ENCODE measurements around the gene TRIM46. TPM values are rescaled to one million over a fixed set of nuclear protein-coding genes. Genes with fewer than 3 reads are reported as not detected.
"Not testable (repeated sequence)": the region's sequence is repeated elsewhere in the genome, so short reads cannot be mapped to it uniquely, and the experiment has no call there.

TRIM46 gene
- total RNA-seq, 1 donor from 2014 or later: 0.35 TPM

- no peak overlapping the region for H3K27ac ChIP-seq
- no peaks in the 10 kb centered on the region for H3K9me3 ChIP-seq
- DNase-seq (no peak), ATAC-seq (no peak)
- no peaks in the 10 kb centered on the region for H3K36me3 ChIP-seq
- peaks cover 27% of the 10 kb centered on the region for H3K4me1 ChIP-seq
- intact Hi-C loops (cut with DNase I): no loop called here
- TF ChIP-seq CTCF (IDR thresholded peaks at IDR 0.05): no peak
- H3K4me3 ChIP-seq: no peak overlapping the region
- no peaks in the 10 kb centered on the region for H3K27me3 ChIP-seq (ENCODE audit: low read depth)
Observed at GRCh38 chr1:155141749-155142148, 31.9 kb upstream of the TRIM46 start.

- H3K27me3 ChIP-seq (ENCODE audit: low read depth): no peaks in the 10 kb centered on the region
- no peak overlapping the region for H3K27ac ChIP-seq
- no peaks in the 10 kb centered on the region for H3K36me3 ChIP-seq
- no peak overlapping the region for H3K4me3 ChIP-seq
- no peak for DNase-seq
- TF ChIP-seq CTCF (IDR thresholded peaks at IDR 0.05): no peak
- H3K9me3 ChIP-seq: no peaks in the 10 kb centered on the region
- ATAC-seq: no peak
- intact Hi-C loops (cut with DNase I): no loop called here
- peaks cover 3% of the 10 kb centered on the region for H3K4me1 ChIP-seq
Observed at GRCh38 chr1:155145491-155145890, 28.2 kb upstream of the TRIM46 start.

- H3K9me3 ChIP-seq; H3K36me3 ChIP-seq; H3K4me1 ChIP-seq; H3K4me3 ChIP-seq; intact Hi-C loops (cut with DNase I); H3K27ac ChIP-seq; ATAC-seq; DNase-seq; H3K27me3 ChIP-seq (ENCODE audit: low read depth): not testable (repeated sequence)
Observed at GRCh38 chr1:155155996-155156643, 17.5 kb upstream of the TRIM46 start.

GRCh38 chr1:155158991-155159390 is 14.7 kb upstream of the TRIM46 start:
- intact Hi-C loops (cut with DNase I): no loop called here
- H3K4me1 ChIP-seq: no peaks in the 10 kb centered on the region
- DNase-seq (no peak), ATAC-seq (no peak)
- no peak for TF ChIP-seq CTCF (IDR thresholded peaks at IDR 0.05)
- H3K4me3 ChIP-seq: no peak overlapping the region
- no peaks in the 10 kb centered on the region for H3K27me3 ChIP-seq (ENCODE audit: low read depth)
- H3K9me3 ChIP-seq: no peaks in the 10 kb centered on the region
- H3K27ac ChIP-seq: no peak overlapping the region
- no peaks in the 10 kb centered on the region for H3K36me3 ChIP-seq

GRCh38 chr1:155160128-155160527 is 13.5 kb upstream of the TRIM46 start:
- H3K36me3 ChIP-seq: no peaks in the 10 kb centered on the region
- intact Hi-C loops (cut with DNase I): no loop called here
- TF ChIP-seq CTCF (IDR thresholded peaks at IDR 0.05): no peak
- no peaks in the 10 kb centered on the region for H3K27me3 ChIP-seq (ENCODE audit: low read depth)
- H3K27ac ChIP-seq: no peak overlapping the region
- no peaks in the 10 kb centered on the region for H3K9me3 ChIP-seq
- H3K4me3 ChIP-seq: no peak overlapping the region
- DNase-seq (no peak), ATAC-seq (no peak)
- no peaks in the 10 kb centered on the region for H3K4me1 ChIP-seq

- ATAC-seq; H3K27me3 ChIP-seq (ENCODE audit: low read depth); H3K4me3 ChIP-seq; H3K27ac ChIP-seq; H3K36me3 ChIP-seq; DNase-seq; intact Hi-C loops (cut with DNase I); H3K9me3 ChIP-seq: not testable (repeated sequence)
- H3K4me1 ChIP-seq: peaks cover 21% of the 10 kb centered on the region
Observed at GRCh38 chr1:155162631-155163030, 11.0 kb upstream of the TRIM46 start.

- intact Hi-C loops (cut with DNase I); H3K27ac ChIP-seq; ATAC-seq; H3K4me3 ChIP-seq; DNase-seq; H3K9me3 ChIP-seq; H3K36me3 ChIP-seq; H3K27me3 ChIP-seq (ENCODE audit: low read depth): not testable (repeated sequence)
- H3K4me1 ChIP-seq: peaks cover 25% of the 10 kb centered on the region
Observed at GRCh38 chr1:155163785-155164184, 9.9 kb upstream of the TRIM46 start.

- intact Hi-C loops (cut with DNase I): loop anchor here (5.0 kb wide), 1 partner anchor 72 kb away; no protein-coding TSS in a partner anchor
- ATAC-seq; H3K27ac ChIP-seq; H3K9me3 ChIP-seq; H3K4me3 ChIP-seq; H3K27me3 ChIP-seq (ENCODE audit: low read depth); DNase-seq; H3K36me3 ChIP-seq: not testable (repeated sequence)
- H3K4me1 ChIP-seq: peaks cover 25% of the 10 kb centered on the region
Observed at GRCh38 chr1:155164625-155165024, 9.0 kb upstream of the TRIM46 start.

All from lower lobe of right lung (tissue), 2 donors.